Keratinocyte (primary cell): ENCODE results near the gene IFT122. TPM values are rescaled to one million over a fixed set of nuclear protein-coding genes. Genes with fewer than 3 reads are reported as not detected.

Experiments used
- DNase-seq: peaks from one replicate; pipeline ENCODE4 v3.0.0-alpha.2; 2011; ENCODE audit warnings: low read depth, missing footprints, low spot score
- FAIRE-seq: peaks from 2 replicates; lab custom pipeline; 2011; peaks lifted over from hg19 to GRCh38; lab: Jason Lieb, UNC
- H2AFZ ChIP-seq: 2 replicates; pipeline ENCODE4 v1.6.0; 2012; ENCODE audit warnings: low read length, control low read depth, inconsistent platforms; ENCODE audit not compliant: control insufficient read depth
- H3K27ac ChIP-seq: 2 replicates; pipeline ENCODE4 v1.5.1; 2011; ENCODE audit warnings: low read length; ENCODE audit not compliant: control insufficient read depth, insufficient read depth
- H3K27me3 ChIP-seq: 3 replicates; pipeline ENCODE4 v1.6.0; 2011; ENCODE audit warnings: low read length; ENCODE audit not compliant: control insufficient read depth, insufficient read depth; ENCODE audit errors: extremely low read depth
- H3K36me3 ChIP-seq, 2 experiments: 2 replicates in 1 of 2; 3 replicates in 1 of 2; pipeline ENCODE4 v1.5.1; 2011; ENCODE audit warnings: low read length in 2 of 2, mild to moderate bottlenecking in 1 of 2; ENCODE audit not compliant: control insufficient read depth in 2 of 2, insufficient read depth in 2 of 2; ENCODE audit errors: extremely low read depth in 1 of 2
- H3K4me1 ChIP-seq: 3 replicates; pipeline ENCODE4 v1.5.1; 2011; ENCODE audit warnings: low read length; ENCODE audit not compliant: control insufficient read depth, insufficient read depth; ENCODE audit errors: extremely low read depth
- H3K4me2 ChIP-seq: 3 replicates; pipeline ENCODE4 v1.6.0; 2011; ENCODE audit warnings: low read depth, low read length; ENCODE audit not compliant: control insufficient read depth, insufficient read depth; ENCODE audit errors: extremely low read depth
- H3K4me3 ChIP-seq, 3 experiments: fragments of 200-600 bp in 1 of 3; sonication (generic) in 1 of 3; 2 replicates in 2 of 3; 3 replicates in 1 of 3; pipeline ENCODE4 v1.5.1; 2011 to 2016; ENCODE audit warnings: low read length in 3 of 3, mild to moderate bottlenecking in 3 of 3, control low read depth in 2 of 3, inconsistent platforms in 1 of 3, low read depth in 1 of 3, mixed read lengths in 1 of 3, mixed run types in 1 of 3, moderate library complexity in 1 of 3; ENCODE audit not compliant: control insufficient read depth in 2 of 3, insufficient read depth in 2 of 3; ENCODE audit errors: extremely low read depth in 1 of 3
- H3K79me2 ChIP-seq: 2 replicates; pipeline ENCODE4 v1.6.0; 2012; ENCODE audit warnings: low read length; ENCODE audit not compliant: control insufficient read depth, insufficient read depth
- H3K9ac ChIP-seq: 3 replicates; pipeline ENCODE4 v1.6.0; 2011; ENCODE audit warnings: low read length; ENCODE audit not compliant: control insufficient read depth, insufficient read depth; ENCODE audit errors: extremely low read depth
- H3K9me1 ChIP-seq: 3 replicates; pipeline ENCODE4 v1.6.0; 2011; ENCODE audit warnings: low read length; ENCODE audit not compliant: control insufficient read depth, insufficient read depth; ENCODE audit errors: extremely low read depth
- H3K9me3 ChIP-seq: 2 replicates; pipeline ENCODE4 v1.5.1; 2012; ENCODE audit warnings: low read depth, low read length; ENCODE audit not compliant: control insufficient read depth
- H4K20me1 ChIP-seq: 3 replicates; pipeline ENCODE4 v1.6.0; 2011; ENCODE audit warnings: low read length; ENCODE audit not compliant: control insufficient read depth, insufficient read depth; ENCODE audit errors: extremely low read depth
- EZH2 ChIP-seq: IDR thresholded peaks from one replicate; pipeline ENCODE4 v1.6.1; 2012; ENCODE audit warnings: inconsistent platforms, mild to moderate bottlenecking, low read length, moderate library complexity
- dilution Hi-C: fragments of 300-500 bp; cut with MboI; formaldehyde crosslinking; loops from one replicate; pipeline ENCODE4 v1.7.0; 2020; ENCODE audit warnings: low sequenced_read_pairs; ENCODE audit not compliant: extremely low pct_ligation_motif_present
- polyA plus RNA-seq, 5 experiments: library from polyadenylated mRNA; depleted of rRNA in 3 of 5; stranded (reverse) in 3 of 5; stranded (forward) in 1 of 5; unstranded in 1 of 5; fragments of >200 nt; gene quantifications; 1 replicate in 1 of 5; 2 replicates in 3 of 5; 3 replicates in 1 of 5; pipeline versions ENCODE4 v1.2.1 to v1.2.3, GENCODE V29; 2011 to 2012; ENCODE audit warnings: missing spikeins in 2 of 5, low read depth in 1 of 5, low replicate concordance in 1 of 5
- TF ChIP-seq, protein P1 (sequence below), 3 experiments: IDR thresholded peaks in 1 of 3; conservative IDR thresholded peaks in 1 of 3; optimal IDR thresholded peaks in 1 of 3; 2 replicates in 2 of 3; 3 replicates in 1 of 3; pipeline versions ENCODE3 to v1.5.1; 2011; ENCODE audit warnings: low read length in 3 of 3, mild to moderate bottlenecking in 3 of 3, moderate library complexity in 2 of 3, control low read depth in 1 of 3, inconsistent platforms in 1 of 3; ENCODE audit not compliant: insufficient read depth in 2 of 3; ENCODE audit errors: extremely low read depth in 1 of 3

Gene IFT122
- polyA plus RNA-seq, 1 donor (not counting 4 experiments of a cell fraction or from before 2014, with no cell fraction given), result 7.1 TPM

DNA sequence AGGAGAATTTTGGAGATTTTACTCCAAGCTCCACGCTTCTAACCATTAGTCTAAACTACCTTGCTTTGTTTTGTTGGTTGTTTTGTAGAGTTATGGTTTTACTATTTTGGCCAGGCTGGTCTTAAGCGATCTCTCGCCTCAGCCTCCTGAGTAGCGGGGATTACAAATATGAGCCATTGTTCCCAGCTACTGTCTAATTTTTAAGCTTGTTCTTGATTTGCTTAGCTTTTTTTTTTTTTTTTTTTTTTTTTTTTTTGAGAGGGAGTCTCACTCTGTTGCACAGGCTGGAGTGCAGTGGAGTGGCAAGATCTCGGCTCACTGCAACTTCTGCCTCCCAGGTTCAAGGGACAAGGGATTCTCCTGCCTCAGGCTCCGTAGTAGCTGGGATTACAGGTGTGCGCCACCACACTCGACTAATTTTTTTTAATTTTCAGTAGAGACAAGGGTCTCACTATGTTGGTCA, 40.1 kb upstream of the IFT122 start:
- Histone ChIP-seq H3K9me1 (no peaks in the 10 kb centered on the region), H3K4me3 (peak overlapping the region in 2 of 3 experiments; percentile 13 to 91), H3K4me1 (peaks cover 8% of the 10 kb centered on the region), H3K9ac (peak overlapping the region; percentile 92), H3K9me3 (no peaks in the 10 kb centered on the region), H3K36me3 (peaks cover 8 to 19% of the 10 kb centered on the region in 2 experiments), H3K4me2 (peak overlapping the region; percentile 85), H3K27ac (peak overlapping the region; percentile 86), H2AFZ (peak overlapping the region; percentile 90), H3K27me3 (no peaks in the 10 kb centered on the region), H4K20me1 (peaks cover under 1% of the 10 kb centered on the region), H3K79me2 (peaks cover 43% of the 10 kb centered on the region)
- DNase-seq (no peak), FAIRE-seq (no peak)
- TF ChIP-seq, protein P1, sequence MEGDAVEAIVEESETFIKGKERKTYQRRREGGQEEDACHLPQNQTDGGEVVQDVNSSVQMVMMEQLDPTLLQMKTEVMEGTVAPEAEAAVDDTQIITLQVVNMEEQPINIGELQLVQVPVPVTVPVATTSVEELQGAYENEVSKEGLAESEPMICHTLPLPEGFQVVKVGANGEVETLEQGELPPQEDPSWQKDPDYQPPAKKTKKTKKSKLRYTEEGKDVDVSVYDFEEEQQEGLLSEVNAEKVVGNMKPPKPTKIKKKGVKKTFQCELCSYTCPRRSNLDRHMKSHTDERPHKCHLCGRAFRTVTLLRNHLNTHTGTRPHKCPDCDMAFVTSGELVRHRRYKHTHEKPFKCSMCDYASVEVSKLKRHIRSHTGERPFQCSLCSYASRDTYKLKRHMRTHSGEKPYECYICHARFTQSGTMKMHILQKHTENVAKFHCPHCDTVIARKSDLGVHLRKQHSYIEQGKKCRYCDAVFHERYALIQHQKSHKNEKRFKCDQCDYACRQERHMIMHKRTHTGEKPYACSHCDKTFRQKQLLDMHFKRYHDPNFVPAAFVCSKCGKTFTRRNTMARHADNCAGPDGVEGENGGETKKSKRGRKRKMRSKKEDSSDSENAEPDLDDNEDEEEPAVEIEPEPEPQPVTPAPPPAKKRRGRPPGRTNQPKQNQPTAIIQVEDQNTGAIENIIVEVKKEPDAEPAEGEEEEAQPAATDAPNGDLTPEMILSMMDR (optimal IDR thresholded peaks at IDR 0.05 in 1 of 3, IDR thresholded peaks at IDR 0.05 in 1 of 3, conservative IDR thresholded peaks at IDR 0.05 in 1 of 3; ENCODE audit: extremely low read depth in 1 of 3, insufficient read depth in 2 of 3, low read length in 3 of 3), result no peak
- TF ChIP-seq EZH2, result no peak
- dilution Hi-C loops, result no loop called here

DNA sequence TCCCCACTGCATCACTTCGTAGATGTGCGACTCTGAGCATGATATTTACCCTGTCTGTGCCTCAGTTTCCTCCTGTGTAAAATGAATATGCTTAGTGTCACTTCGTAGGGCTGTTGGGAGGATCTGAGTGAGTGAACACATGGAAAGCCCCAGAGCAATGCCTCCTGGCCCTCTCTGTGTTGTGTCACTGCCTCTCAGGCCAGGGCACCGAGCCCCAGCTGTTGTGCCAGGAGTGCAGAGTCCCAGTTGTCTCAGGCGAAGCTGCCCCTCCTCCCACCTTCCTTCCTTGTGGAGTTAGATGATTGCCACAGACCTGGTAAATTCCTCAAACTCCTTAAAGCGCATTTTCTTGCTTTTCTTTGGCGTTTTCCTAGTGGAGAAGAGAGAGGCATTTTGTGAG, 37.8 kb upstream of the IFT122 start:
- FAIRE-seq (no peak), DNase-seq (no peak)
- Histone ChIP-seq H3K79me2 (peaks cover 20% of the 10 kb centered on the region), H3K27me3 (no peaks in the 10 kb centered on the region), H3K9me3 (no peaks in the 10 kb centered on the region), H2AFZ (no peak overlapping the region), H3K4me2 (no peak overlapping the region), H3K4me3 (no peak overlapping the region), H3K27ac (no peak overlapping the region), H4K20me1 (no peaks in the 10 kb centered on the region), H3K9ac (no peak overlapping the region), H3K36me3 (peaks cover 2 to 5% of the 10 kb centered on the region in 2 experiments), H3K4me1 (peaks cover 8% of the 10 kb centered on the region), H3K9me1 (no peaks in the 10 kb centered on the region)
- dilution Hi-C loops, result no loop called here
- TF ChIP-seq, protein P1 (optimal IDR thresholded peaks at IDR 0.05 in 1 of 3, IDR thresholded peaks at IDR 0.05 in 1 of 3, conservative IDR thresholded peaks at IDR 0.05 in 1 of 3; ENCODE audit: extremely low read depth in 1 of 3, insufficient read depth in 2 of 3, low read length in 3 of 3), result no peak
- no peak for TF ChIP-seq EZH2
